H1 (cell line): ENCODE measurements around the gene CMTR2.

Experiments
- CEBPB ChIP-seq: IDR thresholded peaks from 2 replicates; pipeline ENCODE4 v1.6.1; 2012; ENCODE audit warnings: low read depth, low read length
- CHD1 ChIP-seq: IDR thresholded peaks from 2 replicates; pipeline ENCODE4 v1.6.1; 2012; ENCODE audit warnings: low read depth, low read length, improper control_type of control experiment
- EP300 ChIP-seq, 2 experiments: IDR thresholded peaks; 1 replicate in 1 of 2; 2 replicates in 1 of 2; pipeline ENCODE4 v1.6.1; 2011 to 2012; ENCODE audit warnings: low read depth in 2 of 2, low read length in 2 of 2, mild to moderate bottlenecking in 2 of 2, borderline replicate concordance in 1 of 2, inconsistent platforms in 1 of 2, moderate library complexity in 1 of 2
- EZH2 ChIP-seq: fragments of 200-600 bp; sonication (generic); IDR thresholded peaks from 2 replicates; pipeline ENCODE4 v1.7.1; 2012; ENCODE audit warnings: low read depth, mild to moderate bottlenecking, moderate library complexity, low read length, inconsistent platforms; ENCODE audit not compliant: severe bottlenecking
- HDAC6 ChIP-seq: IDR thresholded peaks from one replicate; pipeline ENCODE4 v1.7.1; 2012; ENCODE audit warnings: low read depth, mild to moderate bottlenecking, inconsistent platforms, low read length, moderate library complexity
- POLR2A ChIP-seq, 2 experiments: IDR thresholded peaks; 1 replicate in 1 of 2; 2 replicates in 1 of 2; pipeline ENCODE4 v1.6.1; 2011; ENCODE audit warnings: low read depth in 2 of 2, low read length in 2 of 2, mild to moderate bottlenecking in 2 of 2; ENCODE audit errors: control extremely low read depth in 1 of 2
- RBBP5 ChIP-seq: IDR thresholded peaks from 2 replicates; pipeline ENCODE4 v1.7.1; 2012; ENCODE audit warnings: low read depth, mild to moderate bottlenecking, inconsistent platforms, low read length, moderate library complexity, borderline replicate concordance
- RFX5 ChIP-seq: IDR thresholded peaks from 2 replicates; pipeline ENCODE4 v1.6.1; 2011; ENCODE audit warnings: low read depth, low read length, improper control_type of control experiment, borderline replicate concordance
- SIN3A ChIP-seq, 2 experiments: IDR thresholded peaks in 1 of 2; conservative IDR thresholded peaks in 1 of 2; 2 replicates each; pipeline ENCODE4 v1.6.1; 2011 to 2012; ENCODE audit warnings: low read length in 2 of 2, improper control_type of control experiment in 1 of 2, low read depth in 1 of 2, mild to moderate bottlenecking in 1 of 2
- SUZ12 ChIP-seq: fragments of 200-600 bp; sonication (generic); IDR thresholded peaks from 2 replicates; pipeline ENCODE4 v1.6.1; 2012; ENCODE audit warnings: mild to moderate bottlenecking, inconsistent platforms, low read length, moderate library complexity, mixed read lengths
- TF ChIP-seq, protein P1 (sequence below): IDR thresholded peaks from 2 replicates; pipeline ENCODE4 v1.6.1; 2012; ENCODE audit warnings: inconsistent platforms
- TF ChIP-seq, protein P2 (sequence below), 3 experiments: IDR thresholded peaks; 1 replicate in 2 of 3; 2 replicates in 1 of 3; pipeline versions ENCODE4 v1.5.1 to v1.6.1; 2011; ENCODE audit warnings: low read length in 3 of 3, mild to moderate bottlenecking in 3 of 3, inconsistent platforms in 2 of 3, low read depth in 1 of 3, moderate library complexity in 1 of 3; ENCODE audit not compliant: insufficient read depth in 1 of 3; ENCODE audit errors: control extremely low read depth in 1 of 3

DNA sequence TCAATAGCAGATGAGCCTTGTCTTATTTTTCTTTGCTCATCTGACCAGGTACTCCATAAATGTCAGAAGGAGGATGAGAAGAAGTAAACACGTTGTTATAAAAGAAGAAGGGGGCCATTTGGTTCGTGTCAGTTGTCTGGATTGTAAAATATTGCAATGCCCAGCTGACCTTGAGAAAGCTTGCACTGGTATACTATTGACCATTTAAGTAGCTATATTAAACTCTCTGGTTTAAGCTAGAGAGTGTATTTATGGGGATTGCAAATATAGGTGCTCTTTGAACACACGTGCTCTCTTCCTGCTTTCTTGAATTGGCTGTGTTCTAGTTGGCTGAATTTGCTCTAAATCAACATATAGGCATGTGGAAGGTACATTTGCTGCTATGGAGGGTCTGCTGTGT lies 26.1 kb upstream of the CMTR2 start:
- no peak for TF ChIP-seq EZH2
- no peak for TF ChIP-seq CHD1
- TF ChIP-seq, protein P1, sequence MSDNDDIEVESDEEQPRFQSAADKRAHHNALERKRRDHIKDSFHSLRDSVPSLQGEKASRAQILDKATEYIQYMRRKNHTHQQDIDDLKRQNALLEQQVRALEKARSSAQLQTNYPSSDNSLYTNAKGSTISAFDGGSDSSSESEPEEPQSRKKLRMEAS, result no peak
- TF ChIP-seq HDAC6, result no peak
- TF ChIP-seq RFX5, result no peak
- TF ChIP-seq, protein P2, sequence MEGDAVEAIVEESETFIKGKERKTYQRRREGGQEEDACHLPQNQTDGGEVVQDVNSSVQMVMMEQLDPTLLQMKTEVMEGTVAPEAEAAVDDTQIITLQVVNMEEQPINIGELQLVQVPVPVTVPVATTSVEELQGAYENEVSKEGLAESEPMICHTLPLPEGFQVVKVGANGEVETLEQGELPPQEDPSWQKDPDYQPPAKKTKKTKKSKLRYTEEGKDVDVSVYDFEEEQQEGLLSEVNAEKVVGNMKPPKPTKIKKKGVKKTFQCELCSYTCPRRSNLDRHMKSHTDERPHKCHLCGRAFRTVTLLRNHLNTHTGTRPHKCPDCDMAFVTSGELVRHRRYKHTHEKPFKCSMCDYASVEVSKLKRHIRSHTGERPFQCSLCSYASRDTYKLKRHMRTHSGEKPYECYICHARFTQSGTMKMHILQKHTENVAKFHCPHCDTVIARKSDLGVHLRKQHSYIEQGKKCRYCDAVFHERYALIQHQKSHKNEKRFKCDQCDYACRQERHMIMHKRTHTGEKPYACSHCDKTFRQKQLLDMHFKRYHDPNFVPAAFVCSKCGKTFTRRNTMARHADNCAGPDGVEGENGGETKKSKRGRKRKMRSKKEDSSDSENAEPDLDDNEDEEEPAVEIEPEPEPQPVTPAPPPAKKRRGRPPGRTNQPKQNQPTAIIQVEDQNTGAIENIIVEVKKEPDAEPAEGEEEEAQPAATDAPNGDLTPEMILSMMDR (IDR thresholded peaks at IDR 0.05; ENCODE audit: control extremely low read depth in 1 of 3, insufficient read depth in 1 of 3, low read depth in 1 of 3, low read length in 3 of 3), result no peak
- no peak for TF ChIP-seq CEBPB
- TF ChIP-seq EP300 (IDR thresholded peaks at IDR 0.05; ENCODE audit: borderline replicate concordance in 1 of 2, low read depth in 2 of 2, low read length in 2 of 2), result no peak
- TF ChIP-seq POLR2A (IDR thresholded peaks at IDR 0.05; ENCODE audit: control extremely low read depth in 1 of 2, low read depth in 2 of 2, low read length in 2 of 2), result no peak
- no peak for TF ChIP-seq SIN3A (conservative IDR thresholded peaks at IDR 0.05 in 1 of 2, IDR thresholded peaks at IDR 0.05 in 1 of 2; ENCODE audit: low read depth in 1 of 2, low read length in 2 of 2)
- no peak for TF ChIP-seq SUZ12
- no peak for TF ChIP-seq RBBP5
